Neural progenitor cell (in vitro differentiated cells): ENCODE data around the gene RBM33. TPM values are rescaled to one million over a fixed set of nuclear protein-coding genes. Genes with fewer than 3 reads are reported as not detected.

Source experiments
- DNase-seq: peaks from one replicate; pipeline ENCODE4 v3.0.0-alpha.2; 2016; ENCODE audit warnings: low spot score
- H2AFZ ChIP-seq: fragments of 200-600 bp; sonication (generic); replicated peaks from 2 replicates; pipeline ENCODE4 v1.6.1; 2016; ENCODE audit warnings: antibody characterized with exemption
- H3F3A ChIP-seq: fragments of 200-600 bp; sonication (generic); 2 replicates; pipeline ENCODE4 v1.6.1; 2016; ENCODE audit warnings: antibody characterized with exemption, low read depth
- H3K27ac ChIP-seq: fragments of 200-600 bp; sonication (generic); 2 replicates; pipeline ENCODE4 v1.5.1; 2016; ENCODE audit warnings: mild to moderate bottlenecking
- H3K27me3 ChIP-seq: fragments of 200-600 bp; sonication (generic); 2 replicates; pipeline ENCODE4 v1.6.1; 2016; ENCODE audit warnings: mild to moderate bottlenecking, moderate library complexity
- H3K36me3 ChIP-seq: fragments of 200-600 bp; sonication (generic); 2 replicates; pipeline ENCODE4 v1.5.1; 2016
- H3K4me1 ChIP-seq: fragments of 200-600 bp; sonication (generic); 2 replicates; pipeline ENCODE4 v1.6.1; 2016; ENCODE audit warnings: mixed run types
- H3K4me2 ChIP-seq: fragments of 200-600 bp; sonication (generic); 2 replicates; pipeline ENCODE4 v1.6.1; 2016
- H3K4me3 ChIP-seq: fragments of 200-600 bp; sonication (generic); 2 replicates; pipeline ENCODE4 v1.5.1; 2016
- H3K79me2 ChIP-seq: fragments of 200-600 bp; sonication (generic); 2 replicates; pipeline ENCODE4 v1.6.1; 2016; ENCODE audit warnings: low read depth
- H3K9ac ChIP-seq: fragments of 200-600 bp; sonication (generic); 2 replicates; pipeline ENCODE4 v1.6.1; 2016
- H3K9me3 ChIP-seq: fragments of 200-600 bp; sonication (generic); 2 replicates; pipeline ENCODE4 v1.5.1; 2016; ENCODE audit warnings: low read depth
- H4K20me1 ChIP-seq: fragments of 200-600 bp; sonication (generic); 2 replicates; pipeline ENCODE4 v1.6.1; 2016; ENCODE audit warnings: low read depth
- H3K27ac Mint-ChIP-seq: 3 replicates; pipeline ENCODE4 v1.8.0; 2021; ENCODE audit warnings: mixed read lengths
- H3K27me3 Mint-ChIP-seq: 2 replicates; pipeline ENCODE4 v1.8.0; 2022; ENCODE audit warnings: low read depth, mild to moderate bottlenecking, inconsistent platforms, moderate library complexity, mixed read lengths; ENCODE audit not compliant: insufficient read depth
- H3K36me3 Mint-ChIP-seq: 3 replicates; pipeline ENCODE4 v1.8.0; 2021; ENCODE audit warnings: mixed read lengths
- H3K4me1 Mint-ChIP-seq: 3 replicates; pipeline ENCODE4 v1.8.0; 2021; ENCODE audit warnings: mixed read lengths
- H3K4me3 Mint-ChIP-seq: 3 replicates; pipeline ENCODE4 v1.8.0; 2021; ENCODE audit warnings: mild to moderate bottlenecking, moderate library complexity, mixed read lengths
- H3K9me3 Mint-ChIP-seq: 3 replicates; pipeline ENCODE4 v1.8.0; 2020; ENCODE audit warnings: mixed read lengths
- CTCF ChIP-seq: fragments of 200-600 bp; sonication (generic); IDR thresholded peaks from 2 replicates; pipeline ENCODE4 v1.5.1; 2017; ENCODE audit warnings: antibody characterized with exemption, mild to moderate bottlenecking
- EZH2 ChIP-seq: fragments of 200-600 bp; sonication (generic); IDR thresholded peaks from 2 replicates; pipeline ENCODE4 v1.6.1; 2017; ENCODE audit warnings: antibody characterized with exemption, mild to moderate bottlenecking, moderate library complexity
- EZH2phosphoT487 ChIP-seq: fragments of 200-600 bp; sonication (generic); IDR thresholded peaks from 2 replicates; pipeline ENCODE4 v1.6.1; 2017; ENCODE audit warnings: antibody characterized with exemption
- total RNA-seq: library from RNA; depleted of rRNA; stranded (reverse); fragments of >200 nt; gene quantifications from 2 replicates; pipeline ENCODE4 v1.2.3, GENCODE V29; 2015; ENCODE audit warnings: low replicate concordance

The RBM33 gene
- total RNA-seq, 1 donor from 2014 or later, result 48.6 TPM

GRCh38 chr7:155824227-155824886, 179.9 kb downstream of the RBM33 start:
- H3K36me3 ChIP-seq, result no peaks in the 10 kb centered on the region
- no peak for DNase-seq
- no peak overlapping the region for H3K4me2 ChIP-seq
- H3K9me3 ChIP-seq, result no peaks in the 10 kb centered on the region
- TF ChIP-seq EZH2phosphoT487, result no peak
- TF ChIP-seq CTCF, result no peak
- no peak for TF ChIP-seq EZH2
- no peaks in the 10 kb centered on the region for H3K4me1 ChIP-seq
- no peaks in the 10 kb centered on the region for H3K79me2 ChIP-seq
- H3K27me3 Mint-ChIP-seq, result peaks cover 11% of the 10 kb centered on the region
- H3K9ac ChIP-seq, result no peak overlapping the region
- H3K36me3 Mint-ChIP-seq, result no peaks in the 10 kb centered on the region
- H4K20me1 ChIP-seq, result no peaks in the 10 kb centered on the region
- H3F3A ChIP-seq, result no peaks in the 10 kb centered on the region
- H3K27me3 ChIP-seq, result no peaks in the 10 kb centered on the region
- no peaks in the 10 kb centered on the region for H3K4me1 Mint-ChIP-seq
- no peak overlapping the region for H3K27ac ChIP-seq
- H3K27ac Mint-ChIP-seq, result no peak overlapping the region
- H3K9me3 Mint-ChIP-seq, result no peaks in the 10 kb centered on the region
- H3K4me3 Mint-ChIP-seq, result no peak overlapping the region
- no peak overlapping the region for H3K4me3 ChIP-seq
- H2AFZ ChIP-seq, result no peak overlapping the region

- Mint-ChIP-seq H3K27me3 (peaks cover 11% of the 10 kb centered on the region), H3K27ac (no peak overlapping the region), H3K4me3 (no peak overlapping the region), H3K36me3 (no peaks in the 10 kb centered on the region), H3K9me3 (no peaks in the 10 kb centered on the region), H3K4me1 (no peaks in the 10 kb centered on the region)
- Histone ChIP-seq H4K20me1 (no peaks in the 10 kb centered on the region), H3K4me3 (no peak overlapping the region), H3K79me2 (no peaks in the 10 kb centered on the region), H3K4me1 (no peaks in the 10 kb centered on the region), H3K36me3 (no peaks in the 10 kb centered on the region), H3K4me2 (no peak overlapping the region), H3F3A (no peaks in the 10 kb centered on the region), H3K27ac (no peak overlapping the region), H3K9ac (no peak overlapping the region), H2AFZ (no peak overlapping the region), H3K27me3 (no peaks in the 10 kb centered on the region), H3K9me3 (no peaks in the 10 kb centered on the region)
- DNase-seq, result no peak
- TF ChIP-seq EZH2 (no peak), CTCF (no peak), EZH2phosphoT487 (no peak)
Measured at GRCh38 chr7:155825336-155825735, 180.9 kb downstream of the RBM33 start.

GRCh38 chr7:155829796-155830470, 185.5 kb downstream of the RBM33 start:
- H2AFZ ChIP-seq, result no peak overlapping the region
- H3K4me2 ChIP-seq, result no peak overlapping the region
- H3K27ac Mint-ChIP-seq, result no peak overlapping the region
- H3K4me3 ChIP-seq, result no peak overlapping the region
- no peaks in the 10 kb centered on the region for H4K20me1 ChIP-seq
- H3K4me3 Mint-ChIP-seq, result no peak overlapping the region
- no peaks in the 10 kb centered on the region for H3K9me3 Mint-ChIP-seq
- H3F3A ChIP-seq, result no peaks in the 10 kb centered on the region
- TF ChIP-seq EZH2phosphoT487, result no peak
- H3K9me3 ChIP-seq, result no peaks in the 10 kb centered on the region
- no peaks in the 10 kb centered on the region for H3K4me1 ChIP-seq
- H3K36me3 ChIP-seq, result no peaks in the 10 kb centered on the region
- no peaks in the 10 kb centered on the region for H3K79me2 ChIP-seq
- no peak overlapping the region for H3K27ac ChIP-seq
- no peaks in the 10 kb centered on the region for H3K4me1 Mint-ChIP-seq
- DNase-seq, result no peak
- peaks cover 5% of the 10 kb centered on the region for H3K27me3 Mint-ChIP-seq
- no peaks in the 10 kb centered on the region for H3K27me3 ChIP-seq
- no peaks in the 10 kb centered on the region for H3K36me3 Mint-ChIP-seq
- no peak overlapping the region for H3K9ac ChIP-seq

Other genes with a start within 250 kb of the RBM33 start
- gene EN2, start 186.5 kb upstream of the RBM33 start, total RNA-seq, result not detected in 2 replicates
- not detected in 2 replicates for gene CNPY1, start 98.1 kb upstream of the RBM33 start, total RNA-seq
- 0.03 TPM in 1 of 2 replicates, not detected in the other for gene SHH, start 167.8 kb downstream of the RBM33 start, total RNA-seq